GM18505 (cell line): Measurements from ENCODE around the gene WDR54.

Experiments
- ATAC-seq: cut with Tn5 transposase; IDR thresholded peaks from one replicate; pipeline ENCODE4 v1.9.1; 2021; ENCODE audit not compliant: unreplicated experiment
- POLR2A ChIP-seq: IDR thresholded peaks from 4 replicates; pipeline ENCODE4 v1.6.1; 2011; ENCODE audit warnings: borderline replicate concordance; ENCODE audit not compliant: insufficient read depth, insufficient read length; ENCODE audit errors: extremely low read depth

WDR54 gene

GRCh38 chr2:74390606-74391005 lies 30.9 kb upstream of the WDR54 start:
- TF ChIP-seq POLR2A: no peak

DNA sequence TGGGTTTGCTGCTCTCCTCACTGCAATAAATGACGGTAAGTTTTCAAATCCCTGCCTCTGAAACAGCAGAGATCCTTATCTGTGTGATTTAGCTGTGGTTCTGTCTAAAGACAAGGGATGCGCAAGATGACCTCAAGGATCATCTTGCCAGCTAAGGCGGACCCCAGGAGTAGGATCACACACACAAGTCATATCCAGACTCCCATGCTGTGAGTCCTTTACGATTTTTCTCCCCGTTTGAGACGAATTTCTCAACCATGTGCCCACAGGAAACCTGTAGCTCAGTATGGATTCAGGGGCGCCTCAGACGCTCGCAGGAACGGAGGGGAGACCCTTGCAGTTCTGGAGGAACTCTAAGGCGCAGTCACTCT lies 30.3 kb upstream of the WDR54 start:
- no peak for TF ChIP-seq POLR2A
- peak; percentile 19 for ATAC-seq

More at GRCh38 chr2:74390606-74391005, 30.9 kb upstream of the WDR54 start:
- ATAC-seq: no peak

DNA sequence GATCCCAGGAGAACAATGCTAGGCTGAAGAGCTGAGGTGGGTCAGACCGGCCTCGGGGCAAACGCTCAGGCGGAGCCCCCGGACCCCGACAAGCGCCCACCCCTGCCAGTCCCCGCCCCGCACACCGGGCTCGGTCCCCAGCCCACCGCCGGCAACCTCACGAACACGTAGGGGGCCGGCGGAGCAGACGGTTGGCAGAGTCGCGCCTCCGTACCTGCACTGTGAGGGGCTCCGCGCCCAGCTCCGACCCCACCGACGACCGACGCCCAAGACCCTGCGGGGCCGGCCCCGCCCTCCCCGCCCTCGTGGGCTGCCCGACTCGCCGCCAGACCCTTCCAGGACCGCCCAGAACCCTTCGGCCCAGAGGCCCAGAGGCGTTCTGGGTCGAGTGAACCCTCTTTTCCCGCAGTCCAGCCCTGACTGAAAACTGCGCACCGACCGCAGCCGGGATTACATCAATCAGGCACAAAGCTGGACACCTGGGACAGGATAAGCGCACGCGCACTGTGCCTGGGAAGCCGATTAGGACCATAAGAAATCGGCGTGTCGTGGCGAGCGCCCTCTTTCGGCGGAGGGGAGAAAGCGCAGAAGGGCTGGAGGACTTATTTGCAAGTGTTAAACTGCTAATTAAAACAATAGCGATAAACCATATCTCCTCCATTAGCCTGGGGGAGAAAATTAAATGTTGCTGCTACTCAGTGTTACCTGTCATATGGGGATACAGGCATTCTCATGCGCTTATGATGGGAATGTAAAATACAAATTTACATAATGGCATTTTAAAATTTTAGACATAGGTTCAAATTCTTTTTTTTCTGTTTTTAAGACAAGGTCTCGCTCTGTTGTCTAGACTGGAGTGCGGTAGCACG lies 29.7 kb upstream of the WDR54 start:
- peak; percentile 68 for ATAC-seq
- TF ChIP-seq POLR2A: peak; percentile 66

DNA sequence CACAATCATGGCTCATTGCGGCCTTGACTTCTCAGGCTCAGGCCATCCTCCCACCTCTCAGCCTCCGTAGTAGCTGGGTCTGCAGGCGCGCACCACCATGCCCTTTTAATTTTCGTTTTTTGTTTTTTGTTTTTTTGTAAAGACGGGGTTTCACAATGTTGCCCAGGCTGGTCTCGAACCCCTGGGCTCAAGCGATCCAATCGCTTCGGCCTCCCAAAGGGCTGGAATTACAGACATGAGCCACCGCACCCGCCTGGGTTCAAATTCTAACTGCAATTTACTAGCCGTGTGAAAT lies 29.1 kb upstream of the WDR54 start:
- no peak for TF ChIP-seq POLR2A

DNA sequence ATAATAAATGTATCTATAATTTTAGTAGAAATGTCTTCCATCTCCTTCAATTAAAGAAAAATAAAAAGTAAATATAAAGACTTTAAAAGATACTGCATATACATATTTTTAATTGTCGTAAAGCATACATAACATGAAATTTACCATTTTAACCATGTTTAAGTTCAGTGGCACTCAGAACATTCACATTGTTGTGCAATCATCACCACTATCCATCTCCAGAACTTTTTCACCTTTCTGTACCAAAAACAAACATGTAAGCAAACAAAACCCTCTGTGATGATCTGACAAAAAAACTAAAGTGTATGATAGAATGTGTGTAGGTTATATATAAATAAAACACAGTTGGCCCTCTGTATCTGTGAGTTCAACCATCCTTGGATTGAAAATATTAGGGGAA lies 28.0 kb upstream of the WDR54 start:
- TF ChIP-seq POLR2A: no peak
- no peak for ATAC-seq

More for the DNA sequence above, 29.1 kb upstream of the WDR54 start:
- no peak for ATAC-seq

- no peak for ATAC-seq
Measured at GRCh38 chr2:74396149-74396548, 25.4 kb upstream of the WDR54 start.

DNA sequence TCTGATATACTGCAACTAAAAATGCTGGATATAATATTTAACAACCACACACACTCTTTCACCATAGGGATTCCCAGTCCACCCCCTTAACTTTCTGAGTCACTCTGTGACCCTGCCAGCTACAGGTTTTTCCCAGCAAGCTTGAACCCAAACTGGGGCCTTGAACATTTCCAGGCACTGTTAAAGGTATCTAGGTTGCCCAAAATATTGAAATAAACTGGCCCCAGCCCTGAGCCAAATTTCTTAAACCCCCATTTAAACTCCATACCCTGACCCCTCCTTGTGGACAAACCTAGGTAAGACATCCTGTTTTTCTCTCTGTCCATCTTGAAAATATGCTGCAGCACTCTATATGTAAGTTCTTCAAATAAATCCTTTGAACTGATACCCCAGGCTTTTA lies 21.7 kb upstream of the WDR54 start:
- ATAC-seq: no peak
- no peak for TF ChIP-seq POLR2A

More at GRCh38 chr2:74396149-74396548, 25.4 kb upstream of the WDR54 start:
- no peak for TF ChIP-seq POLR2A

DNA sequence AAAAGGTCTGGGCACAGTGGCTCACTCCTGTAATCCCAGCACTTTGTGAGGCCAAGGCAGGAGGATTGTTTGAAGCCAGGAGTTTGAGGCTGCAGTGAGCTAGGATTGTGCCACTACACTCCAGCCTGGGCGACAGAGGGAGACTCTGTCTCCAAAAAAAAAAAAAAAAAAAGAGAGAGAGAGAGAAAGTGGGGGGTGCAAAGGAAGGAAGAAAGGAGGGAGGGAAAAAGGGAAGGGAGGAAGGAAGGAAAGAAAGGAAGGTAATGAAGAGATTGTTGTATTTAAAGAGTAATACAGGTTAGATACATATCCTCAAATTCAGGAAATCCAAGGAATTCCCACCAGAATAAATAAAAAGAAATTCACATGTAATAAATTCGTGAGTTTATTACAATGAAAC lies 19.6 kb upstream of the WDR54 start:
- no peak for TF ChIP-seq POLR2A
- ATAC-seq: no peak

- peak; percentile 76 for ATAC-seq
Measured at GRCh38 chr2:74406035-74406434, 15.5 kb upstream of the WDR54 start.

DNA sequence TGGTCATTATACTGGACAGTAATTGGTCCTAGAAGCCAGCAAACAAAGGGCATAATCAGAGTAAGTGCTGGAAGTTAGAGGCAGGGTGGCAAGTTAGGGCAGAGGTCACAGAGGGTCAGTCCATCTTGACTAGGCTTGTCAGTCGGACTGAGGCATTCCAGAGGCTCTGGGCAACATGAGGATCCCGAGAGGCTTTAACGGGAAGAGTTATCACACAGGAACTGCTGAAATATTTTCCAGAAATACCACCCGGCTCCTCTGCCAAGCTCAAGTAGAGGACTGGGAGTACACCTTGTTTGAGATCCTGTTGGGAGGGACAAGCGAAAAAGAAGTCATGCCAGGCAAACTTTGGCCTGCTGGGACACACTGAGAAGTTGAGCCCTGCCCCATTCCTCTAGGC lies 13.8 kb upstream of the WDR54 start:
- no peak for TF ChIP-seq POLR2A
- ATAC-seq: no peak

More at GRCh38 chr2:74406035-74406434, 15.5 kb upstream of the WDR54 start:
- TF ChIP-seq POLR2A: no peak

DNA sequence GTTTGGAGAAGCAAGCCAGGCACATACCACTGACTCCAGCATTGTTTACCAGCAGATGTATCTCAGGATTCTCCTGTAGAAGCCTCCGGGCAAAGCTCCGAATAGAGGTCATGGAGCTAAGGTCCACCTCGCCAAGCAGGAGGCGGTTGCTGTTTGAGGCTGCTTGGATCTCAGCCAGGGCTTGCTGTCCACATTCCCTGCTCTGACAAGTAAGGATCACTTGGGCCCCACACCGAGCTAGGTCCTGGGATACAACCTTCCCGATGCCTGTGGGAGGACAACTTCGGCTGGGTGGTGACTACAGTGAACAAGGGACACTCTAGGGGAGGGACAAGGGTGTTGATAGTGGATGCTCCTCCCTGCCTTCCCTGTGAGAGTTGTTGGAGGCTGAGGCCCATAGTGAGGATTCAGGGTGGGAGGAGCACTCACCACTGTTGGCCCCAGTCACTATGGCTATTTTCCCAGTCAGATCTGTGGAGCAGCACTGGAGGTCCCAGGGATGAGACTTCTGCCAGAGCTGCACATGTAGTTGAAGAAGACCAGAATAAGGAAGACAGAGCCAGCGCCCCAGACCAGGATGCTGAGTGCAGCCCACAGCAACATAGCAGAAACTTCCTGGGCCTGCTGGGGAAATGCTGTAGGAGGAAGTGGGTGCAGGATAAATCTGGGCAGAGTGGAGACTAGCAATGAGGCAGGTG lies 8.4 kb upstream of the WDR54 start:
- ATAC-seq: no peak
- TF ChIP-seq POLR2A: no peak

DNA sequence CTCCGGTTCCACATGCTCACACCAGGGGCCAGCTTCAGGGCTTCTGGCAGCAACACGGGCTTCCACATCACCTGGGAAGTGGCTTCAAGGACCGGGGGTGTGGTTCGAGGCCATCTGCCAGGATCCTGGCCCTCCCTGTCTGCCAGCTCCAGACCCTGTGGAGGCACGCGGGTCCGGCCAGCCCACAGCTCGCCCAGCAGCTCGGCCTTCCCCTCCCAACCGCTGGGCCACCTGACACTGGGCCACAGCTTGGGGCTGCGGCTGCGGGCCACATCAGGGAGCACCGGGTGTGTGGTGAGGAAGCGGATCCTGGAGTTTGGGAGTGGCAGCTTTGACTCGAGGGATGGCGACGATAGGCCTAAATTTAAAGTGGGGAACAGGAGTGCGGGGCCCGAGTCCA lies 7.1 kb upstream of the WDR54 start:
- TF ChIP-seq POLR2A: no peak
- no peak for ATAC-seq

GRCh38 chr2:74414881-74415761 lies 6.4 kb upstream of the WDR54 start:
- peak; percentile 40 for ATAC-seq
- no peak for TF ChIP-seq POLR2A
